PC-3 (cell line): ENCODE results near the gene PDPK1.

Source experiments
- CTCF ChIP-seq: fragments of 300-600 bp; sonication (generic); conservative IDR thresholded peaks from 2 replicates; pipeline ENCODE4 v1.5.1; 2017; ENCODE audit warnings: antibody characterized with exemption, low read depth, mild to moderate bottlenecking, low read length
- EZH2 ChIP-seq: fragments of 300-600 bp; sonication (generic); IDR thresholded peaks from one replicate; pipeline ENCODE4 v1.6.1; 2017; ENCODE audit warnings: antibody characterized with exemption, mild to moderate bottlenecking, low read length; ENCODE audit not compliant: unreplicated experiment
- EZH2phosphoT487 ChIP-seq: fragments of 300-600 bp; sonication (generic); IDR thresholded peaks from 2 replicates; pipeline ENCODE4 v1.6.1; 2018; ENCODE audit warnings: mild to moderate bottlenecking, antibody characterized with exemption, low read length, borderline replicate concordance

DNA sequence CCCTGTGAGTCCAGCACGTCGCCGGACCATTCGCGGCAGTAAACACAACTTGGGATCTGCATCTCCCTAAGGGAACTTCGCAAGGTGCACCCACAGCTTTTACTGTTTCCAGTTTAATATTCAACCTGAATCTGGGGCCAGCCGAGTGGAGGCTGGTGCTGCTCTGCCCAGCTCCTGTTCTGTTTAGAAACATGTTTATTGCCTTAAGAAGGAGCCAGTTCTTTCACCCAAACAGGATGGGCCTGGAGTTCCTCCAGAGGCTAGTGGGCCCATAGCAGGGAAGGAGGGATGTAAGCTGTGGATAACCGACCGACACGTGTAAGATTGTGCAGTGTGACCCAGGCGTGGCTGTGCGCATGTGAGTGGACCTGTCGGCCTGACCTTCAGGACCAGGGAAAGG lies 45.5 kb upstream of the PDPK1 start:
- no peak for TF ChIP-seq CTCF
- TF ChIP-seq EZH2, result no peak
- TF ChIP-seq EZH2phosphoT487, result no peak
